ENCODE measurements around the gene CADPS2.

DNA sequence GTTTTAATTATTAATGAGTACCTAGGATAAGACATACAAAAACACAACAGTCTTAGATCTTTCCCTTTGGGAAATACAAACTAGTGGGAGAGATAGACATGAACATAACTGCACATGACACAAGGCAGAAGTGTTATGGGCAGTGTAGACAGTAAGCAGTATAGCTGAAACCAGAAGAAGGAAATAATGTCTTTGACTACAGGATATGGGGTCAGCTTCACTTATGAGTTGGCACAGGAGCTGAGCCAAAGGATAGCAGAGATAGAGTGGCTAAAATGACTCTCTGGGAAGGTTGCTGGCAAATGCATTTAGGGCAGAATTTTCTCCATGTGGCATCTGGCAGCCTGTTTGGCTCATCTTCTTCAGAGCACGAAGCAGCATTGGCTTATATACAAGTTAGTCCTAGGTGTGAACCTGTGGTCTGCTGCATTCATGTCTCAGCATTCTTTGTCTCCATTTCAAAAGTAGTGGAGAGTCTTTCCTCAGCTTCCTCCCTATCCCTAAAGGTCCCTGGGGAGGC, 521.4 kb downstream of the CADPS2 start:
- TF ChIP-seq, protein P1, sequence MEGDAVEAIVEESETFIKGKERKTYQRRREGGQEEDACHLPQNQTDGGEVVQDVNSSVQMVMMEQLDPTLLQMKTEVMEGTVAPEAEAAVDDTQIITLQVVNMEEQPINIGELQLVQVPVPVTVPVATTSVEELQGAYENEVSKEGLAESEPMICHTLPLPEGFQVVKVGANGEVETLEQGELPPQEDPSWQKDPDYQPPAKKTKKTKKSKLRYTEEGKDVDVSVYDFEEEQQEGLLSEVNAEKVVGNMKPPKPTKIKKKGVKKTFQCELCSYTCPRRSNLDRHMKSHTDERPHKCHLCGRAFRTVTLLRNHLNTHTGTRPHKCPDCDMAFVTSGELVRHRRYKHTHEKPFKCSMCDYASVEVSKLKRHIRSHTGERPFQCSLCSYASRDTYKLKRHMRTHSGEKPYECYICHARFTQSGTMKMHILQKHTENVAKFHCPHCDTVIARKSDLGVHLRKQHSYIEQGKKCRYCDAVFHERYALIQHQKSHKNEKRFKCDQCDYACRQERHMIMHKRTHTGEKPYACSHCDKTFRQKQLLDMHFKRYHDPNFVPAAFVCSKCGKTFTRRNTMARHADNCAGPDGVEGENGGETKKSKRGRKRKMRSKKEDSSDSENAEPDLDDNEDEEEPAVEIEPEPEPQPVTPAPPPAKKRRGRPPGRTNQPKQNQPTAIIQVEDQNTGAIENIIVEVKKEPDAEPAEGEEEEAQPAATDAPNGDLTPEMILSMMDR (IDR thresholded peaks at IDR 0.05) = no peak
- no peak for TF ChIP-seq POLR2A (IDR thresholded peaks at IDR 0.05)
